ENCODE data around the gene JUND. TPM values are rescaled to one million over a fixed set of nuclear protein-coding genes. Genes with fewer than 3 reads are reported as not detected.

Gene JUND
- polyA plus RNA-seq, 1 experiment = 48.6 TPM

- H3K4me3 ChIP-seq (ENCODE audit: low read depth, low read length) = no peak overlapping the region
- no peaks in the 10 kb centered on the region for H3K9me3 ChIP-seq (ENCODE audit: control insufficient read depth, insufficient read depth, low read length)
- DNase-seq (ENCODE audit: low read depth, low spot score) = no peak
- no peaks in the 10 kb centered on the region for H3K27me3 ChIP-seq (ENCODE audit: control insufficient read depth, insufficient read depth, low read length)
- ChIA-PET POLR2A (interaction anchor here (0.5 to 1.0 kb wide), 2 partner anchors 15 to 17 kb away, joined by 3 to 11 read pairs; no protein-coding TSS in a partner anchor), CTCF (interaction anchor here (0.5 to 0.8 kb wide), 2 partner anchors 9 to 712 kb away, joined by 3 read pairs; no protein-coding TSS in a partner anchor)
- no peak for TF ChIP-seq CTCF (IDR thresholded peaks at IDR 0.05; ENCODE audit: low read depth, low read length)
- H3K27ac ChIP-seq (ENCODE audit: low read depth, low read length) = no peak overlapping the region
Observed at GRCh38 chr19:18287836-18288772, 6.7 kb upstream of the JUND start.

- H3K27ac ChIP-seq (ENCODE audit: low read depth, low read length) = no peak overlapping the region
- CTCF ChIA-PET = interaction anchor here (0.8 to 1.5 kb wide), 2 partner anchors 8 to 42 kb away, joined by 3 to 4 read pairs; no protein-coding TSS in a partner anchor
- POLR2A ChIA-PET = interaction anchor here (1.5 kb wide), 1 partner anchor 18 kb away, joined by 5 read pairs; no protein-coding TSS in a partner anchor
- no peaks in the 10 kb centered on the region for H3K9me3 ChIP-seq (ENCODE audit: control insufficient read depth, insufficient read depth, low read length)
- no peak overlapping the region for H3K4me3 ChIP-seq (ENCODE audit: low read depth, low read length)
- H3K27me3 ChIP-seq (ENCODE audit: control insufficient read depth, insufficient read depth, low read length) = no peaks in the 10 kb centered on the region
- TF ChIP-seq CTCF (IDR thresholded peaks at IDR 0.05; ENCODE audit: low read depth, low read length) = no peak
- no peak for DNase-seq (ENCODE audit: low read depth, low spot score)
Observed at GRCh38 chr19:18286973-18287635, 5.7 kb upstream of the JUND start.

- no peak overlapping the region for H3K4me3 ChIP-seq (ENCODE audit: low read depth, low read length)
- POLR2A ChIA-PET = no interaction called here
- H3K27ac ChIP-seq (ENCODE audit: low read depth, low read length) = no peak overlapping the region
- H3K9me3 ChIP-seq (ENCODE audit: control insufficient read depth, insufficient read depth, low read length) = peaks cover 2% of the 10 kb centered on the region; the same call in 1 of the 2 replicates
- TF ChIP-seq CTCF (IDR thresholded peaks at IDR 0.05; ENCODE audit: low read depth, low read length) = no peak
- DNase-seq (ENCODE audit: low read depth, low spot score) = no peak
- CTCF ChIA-PET = interaction anchor here (1.7 kb wide), 1 partner anchor 44 kb away, joined by 5 read pairs; no protein-coding TSS in a partner anchor
- H3K27me3 ChIP-seq (ENCODE audit: control insufficient read depth, insufficient read depth, low read length) = no peaks in the 10 kb centered on the region
Observed at GRCh38 chr19:18284712-18285360, 3.4 kb upstream of the JUND start.

GRCh38 chr19:18283338-18283737 is 1.9 kb upstream of the JUND start:
- Histone ChIP-seq H3K9me3 (ENCODE audit: control insufficient read depth, insufficient read depth, low read length) (peaks cover 2% of the 10 kb centered on the region; the same call in 1 of the 2 replicates), H3K27me3 (ENCODE audit: control insufficient read depth, insufficient read depth, low read length) (no peaks in the 10 kb centered on the region), H3K27ac (ENCODE audit: low read depth, low read length) (no peak overlapping the region), H3K4me3 (ENCODE audit: low read depth, low read length) (no peak overlapping the region)
- ChIA-PET POLR2A (no interaction called here), CTCF (interaction anchor here (0.7 kb wide), 1 partner anchor 31 kb away, joined by 3 read pairs; no protein-coding TSS in a partner anchor)
- DNase-seq (ENCODE audit: low read depth, low spot score) = no peak
- no peak for TF ChIP-seq CTCF (IDR thresholded peaks at IDR 0.05; ENCODE audit: low read depth, low read length)

Measured in AG04450 (cell line).